Astrocyte (in vitro differentiated cells and primary cell): ENCODE measurements around the gene TSHZ1.

Experiments used
- CTCF ChIP-seq: IDR thresholded peaks from 2 replicates; pipeline ENCODE4 v1.5.1; 2011; ENCODE audit warnings: low read depth, mild to moderate bottlenecking, inconsistent platforms, low read length, moderate library complexity; ENCODE audit not compliant: insufficient read depth
- EZH2 ChIP-seq: IDR thresholded peaks from 2 replicates; pipeline ENCODE4 v1.6.1; 2012; ENCODE audit warnings: mild to moderate bottlenecking, low read length, inconsistent platforms; ENCODE audit not compliant: insufficient read depth

GRCh38 chr18:75178376-75178775, 32.2 kb upstream of the TSHZ1 start:
- TF ChIP-seq EZH2 (no peak), CTCF (no peak)
